ENCODE measurements around the gene ERLIN1. TPM values are rescaled to one million over a fixed set of nuclear protein-coding genes. Genes with fewer than 3 reads are reported as not detected.

The ERLIN1 gene
- total RNA-seq, 4 donors from 2014 or later, result 5.9 to 20.5 (median 12.4) TPM

DNA sequence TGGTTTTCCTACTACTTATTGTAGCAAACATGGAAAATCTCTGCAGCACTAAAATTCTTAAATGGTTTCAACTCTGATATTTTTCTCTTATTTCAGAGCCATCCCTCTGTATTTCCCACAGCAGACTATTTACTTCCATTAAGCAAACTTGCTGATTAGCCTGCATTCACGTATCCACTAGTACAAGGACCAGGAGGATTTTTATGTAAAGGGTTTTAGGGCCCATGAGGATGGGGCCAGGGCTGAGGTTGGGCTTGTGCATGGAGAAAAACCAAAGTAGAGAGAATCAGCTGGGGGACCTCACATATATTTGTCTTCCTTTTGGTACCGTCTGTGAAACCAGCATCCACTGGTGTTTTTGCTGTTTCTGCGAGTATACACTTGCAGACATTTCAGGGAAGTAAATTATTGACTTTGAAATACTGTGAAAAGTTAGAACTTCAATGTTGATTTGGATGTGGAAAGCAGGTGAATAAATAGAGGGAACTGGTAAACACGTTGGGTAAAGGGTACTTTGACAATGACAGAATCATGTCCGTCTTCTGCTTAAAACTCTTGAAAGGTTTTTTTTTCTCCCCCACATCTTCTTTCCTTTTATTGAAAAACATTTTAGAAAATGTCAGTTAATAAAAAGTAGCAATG, 44.3 kb downstream of the ERLIN1 start:
- Histone ChIP-seq H3K27ac (no peak overlapping the region), H3K4me3 (no peak overlapping the region), H3K9me3 (no peaks in the 10 kb centered on the region), H3K4me1 (peaks cover 0 to 18% (median 0%) of the 10 kb centered on the region in 3 donors), H3K36me3 (no peaks in the 10 kb centered on the region), H3K27me3 (no peaks in the 10 kb centered on the region)
- TF ChIP-seq POLR2A (IDR thresholded peaks at IDR 0.05) (no peak), CTCF (IDR thresholded peaks at IDR 0.05) (no peak), EP300 (IDR thresholded peaks at IDR 0.05) (no peak), POLR2AphosphoS5 (IDR thresholded peaks at IDR 0.05) (no peak)
- no peak for ATAC-seq
- WGBS, 2 donors (ENCODE audit: low coverage in 1 of 2), result 65 to 68% methylated on average over 5 of the region's 5 CpGs

DNA sequence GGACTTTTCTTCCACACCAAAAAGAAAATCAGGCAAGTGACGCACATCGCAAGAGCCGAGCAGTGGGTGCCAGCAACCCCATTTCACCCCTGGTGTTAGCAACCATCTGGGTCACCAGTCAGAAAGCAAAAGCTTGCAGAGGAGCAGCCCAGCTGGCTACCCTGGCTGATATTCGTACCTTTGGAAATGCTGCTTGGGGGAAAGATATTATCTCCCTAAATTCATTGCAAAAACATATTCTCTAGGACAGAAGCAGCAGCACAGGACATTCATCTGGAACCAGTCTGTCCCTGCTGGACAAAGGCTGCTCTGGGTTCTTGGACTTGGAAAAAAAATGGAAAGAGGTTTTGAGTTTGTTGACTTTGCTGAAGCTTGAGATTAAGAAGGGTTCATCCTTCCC, 45.8 kb downstream of the ERLIN1 start:
- Histone ChIP-seq H3K9me3 (no peaks in the 10 kb centered on the region), H3K4me1 (peaks cover 0 to 17% (median 0%) of the 10 kb centered on the region in 3 donors), H3K27ac (no peak overlapping the region), H3K4me3 (no peak overlapping the region), H3K36me3 (no peaks in the 10 kb centered on the region), H3K27me3 (no peaks in the 10 kb centered on the region)
- 70 to 83% methylated on average over 2 to 4 of the region's 4 CpGs for WGBS, 2 donors (ENCODE audit: low coverage in 1 of 2)
- TF ChIP-seq CTCF (IDR thresholded peaks at IDR 0.05) (no peak), POLR2A (IDR thresholded peaks at IDR 0.05) (no peak), POLR2AphosphoS5 (IDR thresholded peaks at IDR 0.05) (no peak), EP300 (IDR thresholded peaks at IDR 0.05) (no peak)
- no peak for ATAC-seq

GRCh38 chr10:100138921-100139496, 46.8 kb downstream of the ERLIN1 start:
- no peak for ATAC-seq
- WGBS, 2 donors (ENCODE audit: low coverage in 1 of 2), result 22 to 55% methylated on average over 6 of the region's 7 CpGs
- Histone ChIP-seq H3K4me1 (peaks cover 0 to 17% (median 0%) of the 10 kb centered on the region in 3 donors), H3K27ac (no peak overlapping the region), H3K36me3 (no peaks in the 10 kb centered on the region), H3K9me3 (peaks cover 0 to 9% (median 0%) of the 10 kb centered on the region in 3 donors), H3K27me3 (no peaks in the 10 kb centered on the region), H3K4me3 (no peak overlapping the region)
- no peak for TF ChIP-seq POLR2A (IDR thresholded peaks at IDR 0.05)
- no peak for TF ChIP-seq EP300 (IDR thresholded peaks at IDR 0.05)
- TF ChIP-seq CTCF (IDR thresholded peaks at IDR 0.05), result no peak

DNA sequence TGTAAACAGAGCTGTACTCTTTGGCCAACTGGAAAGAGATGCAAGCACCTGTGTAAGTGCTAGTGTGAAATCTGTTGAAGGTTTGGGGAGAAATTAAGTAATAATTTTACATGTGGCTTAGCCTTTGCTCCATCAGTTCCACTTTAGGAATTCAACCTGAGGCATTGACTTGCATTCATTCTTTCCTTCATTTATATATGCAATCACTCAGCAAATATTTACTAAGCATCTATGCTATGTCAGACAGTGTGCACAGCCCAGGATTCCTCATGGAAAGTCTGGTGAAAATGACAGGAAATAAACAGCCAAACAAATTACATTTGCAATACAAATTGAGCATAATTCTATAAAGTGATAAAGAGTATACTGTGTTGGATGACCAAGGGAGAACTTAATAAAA, 50.3 kb downstream of the ERLIN1 start:
- Histone ChIP-seq H3K27me3 (no peaks in the 10 kb centered on the region), H3K36me3 (no peaks in the 10 kb centered on the region), H3K27ac (no peak overlapping the region), H3K4me1 (peaks cover 0 to 17% (median 0%) of the 10 kb centered on the region in 3 donors), H3K4me3 (no peak overlapping the region), H3K9me3 (peaks cover 0 to 9% (median 0%) of the 10 kb centered on the region in 3 donors)
- TF ChIP-seq POLR2A (IDR thresholded peaks at IDR 0.05) (no peak), EP300 (IDR thresholded peaks at IDR 0.05) (no peak), POLR2AphosphoS5 (IDR thresholded peaks at IDR 0.05) (no peak), CTCF (IDR thresholded peaks at IDR 0.05) (no peak)
- ATAC-seq, result no peak

- Histone ChIP-seq H3K9me3 (peaks cover 0 to 9% (median 0%) of the 10 kb centered on the region in 3 donors), H3K27me3 (no peaks in the 10 kb centered on the region), H3K27ac (no peak overlapping the region), H3K36me3 (no peaks in the 10 kb centered on the region), H3K4me3 (no peak overlapping the region), H3K4me1 (peaks cover 0 to 3% (median 0%) of the 10 kb centered on the region in 3 donors)
- WGBS, 2 donors (ENCODE audit: low coverage in 1 of 2), result 100% methylated on average over 1 of the region's 1 CpG
- no peak for TF ChIP-seq CTCF (IDR thresholded peaks at IDR 0.05)
- no peak for TF ChIP-seq EP300 (IDR thresholded peaks at IDR 0.05)
- no peak for TF ChIP-seq POLR2A (IDR thresholded peaks at IDR 0.05)
- ATAC-seq, result no peak
Measured at GRCh38 chr10:100133801-100134200, 52.0 kb downstream of the ERLIN1 start.

Measured in gastroesophageal sphincter (tissue), 4 donors.